ENCODE data around the gene AAMP.
"Not testable (repeated sequence)": the region's sequence is repeated elsewhere in the genome, so short reads cannot be mapped to it uniquely, and the experiment has no call there.

AAMP gene

DNA sequence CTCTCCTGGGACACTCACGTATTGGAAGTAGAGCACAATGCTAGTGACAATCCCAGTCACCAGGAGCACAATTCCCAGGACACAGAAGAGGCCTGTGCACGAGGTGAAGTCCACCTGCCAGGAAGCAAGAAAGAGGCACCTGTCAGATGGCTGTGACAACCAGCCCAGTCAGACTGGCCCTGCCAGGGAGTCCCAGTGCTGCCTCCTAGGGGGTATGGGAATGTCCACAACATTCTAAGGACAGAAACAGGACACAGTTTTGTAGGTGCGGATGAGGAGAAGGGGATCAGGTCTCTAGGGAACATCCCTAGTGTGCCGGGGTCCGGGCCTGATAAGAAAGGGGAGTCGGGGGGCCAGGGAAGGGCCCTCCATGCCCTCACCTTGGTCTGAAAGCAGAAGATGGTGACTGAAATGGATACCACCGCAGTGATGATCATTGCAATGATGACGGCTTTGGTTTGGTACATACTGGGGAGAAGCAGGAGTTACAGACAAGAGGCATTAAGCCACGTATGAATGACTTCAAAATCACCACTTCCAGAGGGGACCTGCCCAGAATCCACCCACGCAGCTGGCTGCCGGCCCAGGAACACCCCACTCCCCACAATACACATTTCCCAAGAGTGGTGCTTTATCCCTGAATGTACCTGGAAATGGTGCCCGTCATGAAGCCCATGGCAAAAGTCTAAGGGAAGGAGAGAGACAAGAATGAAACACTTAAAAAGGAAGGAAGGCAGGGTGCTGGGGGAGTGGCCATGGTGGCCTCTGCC lies 7.2 kb upstream of the AAMP start:
- DNase-seq (ENCODE audit: insufficient read length, low spot score): no peak
- FAIRE-seq: no peak

DNA sequence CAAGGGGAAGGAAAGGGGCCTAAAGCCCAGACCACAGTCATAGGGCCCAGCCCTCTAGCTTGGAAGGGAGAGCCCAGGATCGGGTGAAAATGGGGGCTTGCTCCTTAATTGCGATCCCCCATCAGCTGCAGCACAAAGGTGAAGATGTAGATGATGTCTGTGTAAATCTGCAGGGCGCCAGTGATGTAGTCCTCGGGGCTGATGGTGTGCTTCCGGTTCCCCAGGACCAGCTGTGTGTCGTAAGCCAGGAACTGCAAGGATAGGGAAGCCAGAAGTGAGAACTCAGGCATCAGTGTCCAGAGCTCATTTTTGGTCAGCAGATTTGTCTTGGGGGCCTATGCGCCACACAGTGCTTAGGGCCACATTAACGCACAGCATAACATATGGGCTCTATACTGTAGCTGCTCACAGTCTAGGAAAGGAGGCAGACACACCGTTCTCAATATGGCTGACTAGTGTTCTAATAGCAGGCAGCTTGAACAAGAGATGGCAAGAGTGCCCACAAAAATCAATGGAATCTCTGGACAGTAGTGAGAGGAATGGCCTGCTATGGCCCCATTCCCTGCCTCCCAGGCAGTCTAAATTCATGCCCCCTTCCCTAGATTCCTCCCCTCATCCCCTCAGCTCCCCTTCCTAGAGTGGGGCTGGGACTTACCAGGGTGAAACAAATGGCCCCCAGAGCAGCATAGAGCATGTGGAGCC lies 5.6 kb upstream of the AAMP start:
- FAIRE-seq (no peak), DNase-seq (ENCODE audit: insufficient read length, low spot score) (no peak)

DNA sequence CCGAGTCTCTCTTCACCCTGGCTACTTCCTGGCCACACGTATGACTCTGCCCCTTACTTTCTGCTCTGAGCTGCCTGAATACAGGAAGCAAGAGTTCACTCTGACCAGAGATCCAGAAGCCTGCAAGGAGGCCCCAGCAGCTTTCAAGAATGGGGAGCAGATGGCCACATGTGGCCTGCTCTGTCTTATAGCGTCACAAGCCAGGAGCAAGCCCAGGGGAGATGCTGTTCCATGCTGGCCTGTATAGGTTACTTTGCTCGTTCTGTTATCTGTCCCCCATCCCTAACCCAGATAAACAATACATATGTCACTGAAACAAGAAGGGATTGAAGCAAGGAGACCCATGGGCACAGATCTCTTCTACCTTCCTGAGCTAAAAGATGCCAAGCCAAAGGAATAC lies 4.6 kb upstream of the AAMP start:
- FAIRE-seq: no peak
- no peak for DNase-seq (ENCODE audit: insufficient read length, low spot score)

DNA sequence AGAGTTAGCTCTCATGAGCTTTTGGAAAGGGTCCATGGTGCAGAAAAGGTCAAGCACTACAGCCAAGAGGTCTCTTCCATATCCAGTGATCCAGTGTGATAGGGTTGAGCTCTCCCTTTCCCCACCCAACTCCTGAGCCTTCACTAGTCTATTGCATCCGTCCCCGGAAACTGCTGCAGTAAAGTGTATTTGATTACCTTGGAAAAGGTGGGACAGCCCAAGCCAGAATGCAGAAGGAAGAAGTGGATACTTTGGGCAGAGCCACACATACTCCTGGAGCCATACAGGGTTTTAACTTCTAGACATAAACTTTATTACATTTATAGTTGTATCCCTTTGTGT lies 3.9 kb upstream of the AAMP start:
- no peak for FAIRE-seq

DNA sequence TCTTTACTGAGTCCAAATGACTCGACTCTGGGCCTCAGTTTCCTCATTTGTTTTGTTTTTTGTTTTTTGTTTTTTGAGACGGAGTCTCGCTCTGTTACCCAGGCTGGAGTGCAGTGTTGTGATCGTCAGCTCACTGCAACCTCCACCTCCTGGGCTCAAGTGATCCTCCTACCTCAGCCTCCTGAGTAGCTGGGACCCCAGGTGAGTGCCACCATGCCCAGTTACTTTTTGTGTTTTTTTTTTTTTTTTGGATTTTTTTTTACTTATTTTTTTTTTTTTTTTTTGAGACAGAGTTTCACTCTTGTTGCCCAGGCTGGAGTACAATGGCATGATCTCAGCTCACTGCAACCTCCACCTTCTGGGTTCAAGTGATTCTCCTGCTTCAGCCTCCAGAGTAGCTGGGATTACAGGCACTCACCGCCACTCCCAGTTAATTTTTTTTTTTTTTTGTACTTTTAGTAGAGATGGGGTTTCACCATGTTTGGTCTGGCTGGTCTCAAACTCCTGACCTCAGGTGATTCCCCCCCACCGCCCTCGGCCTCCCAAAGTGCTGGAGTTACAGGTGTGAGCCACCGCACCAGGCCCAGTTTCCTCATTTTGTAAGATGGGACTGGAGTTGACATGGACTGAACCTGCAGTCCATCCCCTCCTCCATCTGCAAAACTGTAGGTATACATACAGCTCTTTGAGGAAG lies 3.4 kb upstream of the AAMP start:
- FAIRE-seq: not testable (repeated sequence)

More for the DNA sequence above, 3.9 kb upstream of the AAMP start:
- DNase-seq (ENCODE audit: insufficient read length, low spot score): no peak

DNA sequence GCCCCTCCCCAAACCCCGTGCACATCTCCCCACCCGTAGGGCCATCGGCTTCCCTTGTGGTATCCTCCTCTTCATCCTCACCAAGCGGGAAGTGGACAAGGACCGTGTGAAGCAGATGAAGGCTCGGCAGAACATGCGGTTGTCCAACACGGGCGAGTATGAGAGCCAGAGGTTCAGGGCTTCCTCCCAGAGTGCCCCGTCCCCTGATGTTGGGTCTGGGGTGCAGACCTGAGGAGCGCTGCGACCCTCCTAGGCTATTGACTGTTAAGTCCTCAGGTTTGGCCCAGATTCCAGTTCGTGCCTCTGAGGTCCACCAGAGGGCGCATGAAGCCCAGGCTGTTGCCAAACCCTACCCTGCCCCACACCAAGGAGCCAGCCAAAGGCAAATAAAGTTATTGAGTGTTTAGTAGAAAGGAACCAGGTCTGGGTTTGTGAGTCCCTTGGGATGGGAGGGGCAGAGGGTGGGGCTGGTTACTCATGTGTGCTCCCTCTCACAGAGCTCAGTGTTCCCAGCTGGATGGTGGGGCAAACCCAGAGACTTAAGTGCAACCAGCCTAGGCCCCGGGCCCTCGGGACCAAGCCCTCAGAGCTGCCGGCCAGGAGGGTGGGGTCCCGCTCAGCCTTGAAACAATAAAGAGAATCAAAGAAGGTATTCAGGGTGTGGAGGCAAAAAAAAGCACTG lies 2.7 kb upstream of the AAMP start:
- no peak for FAIRE-seq
- DNase-seq (ENCODE audit: insufficient read length, low spot score): peak; percentile 71

More for the DNA sequence above, 3.4 kb upstream of the AAMP start:
- not testable (repeated sequence) for DNase-seq (ENCODE audit: insufficient read length, low spot score)

DNA sequence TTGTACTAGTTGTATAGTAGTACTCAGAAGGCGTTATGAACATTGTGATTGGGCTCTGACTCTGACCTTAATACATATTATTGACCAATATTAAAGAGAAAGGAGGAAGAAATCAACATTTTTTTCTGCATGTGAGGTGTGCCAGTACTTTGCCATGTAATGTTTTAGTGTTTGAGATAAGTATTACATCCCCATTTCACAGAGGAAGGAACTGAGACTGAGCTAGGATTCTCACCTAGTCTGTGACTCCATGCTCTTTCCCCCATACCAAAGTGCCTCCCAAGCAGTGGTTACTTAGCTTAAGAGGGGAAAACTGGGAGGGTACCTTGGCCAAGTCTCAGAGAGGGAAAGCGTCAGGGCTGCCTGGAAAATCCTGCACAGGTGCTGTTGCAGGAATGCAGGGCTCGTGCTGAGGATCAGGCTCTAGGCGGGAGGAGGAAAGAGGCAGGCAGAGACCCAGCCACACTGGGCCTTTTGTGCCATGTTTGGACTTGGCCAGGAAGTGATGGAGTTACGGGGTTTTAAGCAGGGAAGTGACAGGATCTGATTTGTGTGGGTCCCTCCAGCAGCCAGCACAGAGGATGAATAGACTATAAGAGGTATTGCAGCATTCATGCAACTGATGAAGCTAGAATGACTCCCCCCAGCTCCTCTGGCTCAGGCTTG lies 2.1 kb upstream of the AAMP start:
- FAIRE-seq (no peak), DNase-seq (ENCODE audit: insufficient read length, low spot score) (no peak)

DNA sequence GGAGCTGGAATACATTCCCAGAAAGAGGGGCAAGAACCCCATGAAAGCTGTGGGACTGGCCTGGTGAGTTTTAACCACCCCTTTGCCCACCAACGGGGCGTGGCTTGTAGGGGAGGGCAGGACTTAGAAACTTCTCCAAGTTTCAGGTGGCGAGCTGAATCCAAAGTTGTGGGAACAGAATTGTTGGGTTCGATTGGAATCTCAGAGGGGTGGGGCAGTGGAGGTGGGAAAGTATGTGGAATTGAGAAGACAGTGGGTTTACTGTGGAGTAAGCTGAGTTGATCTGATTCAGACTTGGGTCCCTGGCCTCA lies 1.5 kb upstream of the AAMP start:
- FAIRE-seq (no peak), DNase-seq (ENCODE audit: insufficient read length, low spot score) (no peak)

DNA sequence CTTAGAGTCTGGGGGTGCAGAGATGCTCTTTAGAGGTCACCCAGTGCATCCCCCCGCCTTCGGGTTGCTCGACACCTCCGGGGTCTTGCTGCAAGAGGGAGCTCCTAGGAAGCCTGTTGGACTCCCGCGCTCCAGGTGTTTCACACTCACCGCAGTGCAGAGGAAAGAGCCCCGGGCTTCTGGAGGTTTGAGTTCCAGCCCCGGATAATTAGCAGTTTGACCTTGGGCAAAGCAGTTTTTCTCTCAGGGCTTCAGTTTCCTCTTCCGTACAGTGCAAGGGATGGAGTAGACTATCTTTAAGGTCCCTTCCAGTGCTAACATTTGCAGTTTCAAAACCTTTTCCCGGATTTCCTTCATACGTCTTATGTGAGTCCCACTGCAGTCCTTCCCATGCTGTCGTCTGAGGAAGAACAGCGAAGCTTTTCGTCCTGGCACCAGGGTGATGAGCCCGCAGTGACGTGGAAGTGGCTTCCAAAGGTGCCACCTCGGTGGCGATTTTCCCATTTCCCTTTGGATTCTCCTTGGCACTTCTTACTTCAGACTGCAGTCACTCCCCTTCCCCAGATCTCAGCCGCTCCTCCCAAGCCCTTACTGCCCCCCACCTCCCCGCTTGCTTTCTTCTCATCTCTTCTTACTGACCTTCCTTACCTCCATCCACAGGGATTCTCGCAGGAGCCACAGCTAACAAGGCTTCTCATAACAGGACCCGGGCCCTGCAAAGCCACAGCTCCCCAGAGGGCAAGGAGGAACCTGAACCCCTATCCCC lies 967 bp upstream of the AAMP start:
- no peak for DNase-seq (ENCODE audit: insufficient read length, low spot score)

DNA sequence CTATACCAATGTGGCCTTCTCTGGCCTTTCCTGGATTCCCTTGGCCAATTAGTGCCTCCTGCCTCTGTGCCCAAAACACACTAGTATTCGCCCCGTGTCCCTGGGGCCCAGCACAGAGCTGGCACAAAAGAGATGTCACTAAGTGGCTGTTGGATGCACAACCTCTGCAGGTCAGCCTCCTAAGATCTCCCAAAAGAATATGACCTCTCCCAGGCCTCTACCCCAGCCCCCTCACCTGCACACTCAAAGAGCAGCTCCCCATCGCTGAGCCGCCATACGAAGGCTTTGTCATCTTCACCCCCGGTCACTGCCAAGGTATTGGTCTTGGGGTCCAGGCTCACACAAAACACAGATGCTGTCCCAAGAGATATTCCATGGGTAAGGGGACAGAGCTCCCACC lies 2.7 kb downstream of the AAMP start:
- DNase-seq (ENCODE audit: insufficient read length, low spot score) (no peak), FAIRE-seq (no peak)

More for the DNA sequence above, 967 bp upstream of the AAMP start:
- no peak for FAIRE-seq

DNA sequence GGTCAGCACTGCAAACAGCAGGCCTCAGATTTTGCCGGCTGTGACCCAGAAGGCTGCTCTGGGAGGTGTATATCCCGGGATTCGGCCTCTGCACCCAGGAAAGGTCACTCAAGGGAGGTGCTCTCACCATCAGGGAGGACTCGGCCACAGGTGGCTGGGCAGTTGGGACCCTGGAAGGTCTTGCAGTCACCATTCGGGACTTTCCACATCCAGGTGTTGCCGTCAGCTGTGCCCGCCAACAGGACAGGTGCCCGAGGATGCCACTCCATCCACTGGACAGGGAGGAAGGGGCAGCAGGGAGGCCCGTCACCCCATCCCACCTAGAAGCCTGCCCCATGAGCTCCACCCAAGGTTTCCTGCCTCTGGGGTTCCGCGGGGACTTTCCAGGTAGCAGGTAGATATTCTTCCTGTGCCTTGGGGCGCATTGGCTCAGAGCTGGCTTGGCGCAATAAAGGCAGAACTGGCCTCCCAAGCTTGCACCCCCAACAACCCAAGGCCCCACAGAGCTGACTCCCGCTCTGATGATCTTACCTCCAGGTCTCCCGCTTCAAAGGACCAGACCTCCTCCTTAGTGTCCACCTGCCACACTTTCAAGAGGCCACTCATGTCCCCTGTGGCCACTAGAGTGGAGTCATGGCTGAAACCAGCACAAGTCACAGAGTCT lies 3.5 kb downstream of the AAMP start:
- no peak for FAIRE-seq
- DNase-seq (ENCODE audit: insufficient read length, low spot score): no peak

DNA sequence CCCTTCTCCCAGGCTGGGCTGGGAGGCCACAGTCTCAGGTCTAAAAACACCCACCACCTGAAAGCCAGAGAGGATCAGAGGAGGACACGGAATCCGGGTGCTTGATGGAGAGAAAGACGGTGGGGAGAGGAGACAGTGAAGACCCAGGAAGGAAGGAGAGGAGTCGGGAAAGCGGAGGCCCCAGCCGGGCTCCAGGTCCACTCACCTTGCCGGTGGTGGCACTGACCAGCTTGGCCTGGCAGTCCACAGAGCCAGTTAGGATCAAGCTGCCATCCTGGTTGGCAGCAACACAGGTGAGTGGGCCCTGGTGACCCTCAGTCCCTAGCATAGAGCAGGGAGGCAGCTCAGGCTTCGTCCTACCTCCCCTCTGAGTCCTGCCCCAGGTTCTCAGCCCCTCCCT lies 4.3 kb downstream of the AAMP start:
- no peak for FAIRE-seq
- DNase-seq (ENCODE audit: insufficient read length, low spot score): no peak

DNA sequence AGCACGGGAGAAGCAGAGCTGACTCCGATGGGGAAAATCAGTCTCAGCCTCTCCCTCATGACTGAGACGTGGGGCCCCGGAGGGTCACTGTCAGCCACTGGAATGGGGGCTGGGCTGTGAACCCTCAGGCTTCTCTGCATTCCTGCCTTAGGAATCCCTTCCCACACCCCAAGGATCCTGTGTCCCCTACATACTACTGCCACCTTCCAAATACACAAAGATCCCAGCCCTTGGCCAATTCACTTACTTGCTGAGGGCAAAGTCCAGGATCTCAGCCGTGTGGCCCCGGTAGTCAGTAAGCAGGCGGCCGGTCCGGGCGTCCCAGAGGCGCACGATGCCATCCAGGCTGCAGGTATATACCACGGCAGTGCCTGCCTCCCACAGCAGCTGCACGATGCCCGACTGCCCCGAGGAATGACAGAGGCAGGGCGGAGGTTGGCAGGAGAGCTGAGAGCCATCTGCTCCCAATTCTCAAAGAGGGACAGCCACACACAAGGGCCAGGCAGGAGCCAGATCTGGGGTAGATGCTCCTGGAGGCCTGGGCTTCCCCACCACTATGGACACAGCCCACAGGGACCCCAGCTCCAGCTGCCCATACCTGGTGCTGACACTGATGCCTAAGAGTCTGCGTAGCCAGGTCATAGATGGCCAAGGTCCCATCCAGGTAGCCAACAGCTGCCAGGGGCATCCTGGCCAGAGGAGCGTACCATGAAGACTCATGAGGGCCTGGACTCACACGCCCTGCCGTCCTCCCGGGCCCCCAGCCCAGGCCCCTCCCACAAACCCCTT lies 5.0 kb downstream of the AAMP start:
- FAIRE-seq (no peak), DNase-seq (ENCODE audit: insufficient read length, low spot score) (no peak)

DNA sequence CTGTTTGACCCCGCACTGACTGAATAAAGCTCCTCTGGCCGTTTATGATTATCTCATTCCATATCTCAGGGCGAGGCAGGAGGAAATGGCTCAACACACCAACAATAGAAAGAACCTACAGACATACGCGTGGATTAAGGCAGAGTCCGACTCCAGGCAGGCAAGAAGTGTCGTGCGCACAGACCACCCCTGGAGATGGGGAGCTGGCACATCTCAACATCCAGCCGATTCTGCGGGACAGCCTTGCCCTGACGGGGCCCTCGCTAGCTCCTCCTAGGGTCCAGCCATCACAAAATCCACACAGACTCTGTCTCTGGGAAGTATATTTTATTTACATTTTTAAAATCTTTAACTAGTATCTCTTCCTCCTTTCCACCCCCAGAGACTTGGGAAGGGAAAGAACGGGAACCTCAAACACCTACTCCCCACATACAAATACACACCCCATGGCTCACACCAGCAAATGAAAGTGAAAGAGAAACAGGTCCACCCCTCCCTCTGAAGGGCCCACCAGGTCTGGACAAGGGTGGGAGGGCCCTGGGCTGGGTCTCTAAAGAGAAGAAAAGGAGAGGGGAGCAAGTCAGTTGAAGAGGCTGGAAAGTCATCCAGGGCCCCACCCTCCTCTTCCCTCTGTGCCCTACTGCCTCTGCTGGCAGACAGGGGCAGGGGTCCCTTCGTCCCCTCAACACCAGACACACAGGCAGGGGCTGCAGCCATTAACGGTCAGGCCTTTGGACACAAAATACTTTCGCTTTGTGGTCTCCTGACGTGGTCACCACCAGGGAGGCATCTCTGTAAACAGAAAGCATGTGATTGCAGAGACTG lies 5.9 kb downstream of the AAMP start:
- DNase-seq (ENCODE audit: insufficient read length, low spot score): no peak
- no peak for FAIRE-seq

DNA sequence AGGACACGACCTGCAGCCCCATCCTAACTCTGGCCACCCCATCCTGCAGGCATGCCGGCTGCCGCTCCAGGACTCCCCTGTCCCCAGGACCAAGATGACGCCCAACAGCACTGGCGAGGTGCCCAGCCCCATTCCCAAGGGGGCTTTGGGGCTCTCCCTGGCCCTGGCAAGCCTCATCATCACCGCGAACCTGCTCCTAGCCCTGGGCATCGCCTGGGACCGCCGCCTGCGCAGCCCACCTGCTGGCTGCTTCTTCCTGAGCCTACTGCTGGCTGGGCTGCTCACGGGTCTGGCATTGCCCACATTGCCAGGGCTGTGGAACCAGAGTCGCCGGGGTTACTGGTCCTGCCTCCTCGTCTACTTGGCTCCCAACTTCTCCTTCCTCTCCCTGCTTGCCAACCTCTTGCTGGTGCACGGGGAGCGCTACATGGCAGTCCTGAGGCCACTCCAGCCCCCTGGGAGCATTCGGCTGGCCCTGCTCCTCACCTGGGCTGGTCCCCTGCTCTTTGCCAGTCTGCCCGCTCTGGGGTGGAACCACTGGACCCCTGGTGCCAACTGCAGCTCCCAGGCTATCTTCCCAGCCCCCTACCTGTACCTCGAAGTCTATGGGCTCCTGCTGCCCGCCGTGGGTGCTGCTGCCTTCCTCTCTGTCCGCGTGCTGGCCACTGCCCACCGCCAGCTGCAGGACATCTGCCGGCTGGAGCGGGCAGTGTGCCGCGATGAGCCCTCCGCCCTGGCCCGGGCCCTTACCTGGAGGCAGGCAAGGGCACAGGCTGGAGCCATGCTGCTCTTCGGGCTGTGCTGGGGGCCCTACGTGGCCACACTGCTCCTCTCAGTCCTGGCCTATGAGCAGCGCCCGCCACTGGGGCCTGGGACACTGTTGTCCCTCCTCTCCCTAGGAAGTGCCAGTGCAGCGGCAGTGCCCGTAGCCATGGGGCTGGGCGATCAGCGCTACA lies 7.0 kb downstream of the AAMP start:
- DNase-seq (ENCODE audit: insufficient read length, low spot score) (no peak), FAIRE-seq (no peak)

DNA sequence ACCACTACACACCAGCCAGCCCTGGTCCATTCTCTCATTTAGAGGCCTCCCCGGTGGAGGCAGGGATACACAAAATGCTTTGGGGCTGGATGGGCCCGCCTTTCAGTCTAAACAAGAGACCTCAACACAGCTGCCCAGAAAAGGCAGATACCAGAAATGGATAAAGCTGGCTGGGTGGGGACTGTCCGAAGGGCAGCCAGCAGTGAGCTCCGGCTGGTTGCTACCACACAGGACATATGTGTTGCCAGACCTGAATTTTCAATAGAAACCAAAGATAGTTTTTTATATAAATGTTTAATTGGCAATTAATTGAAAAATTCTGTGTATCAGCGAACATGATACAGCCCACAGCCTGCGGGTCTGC lies 7.7 kb downstream of the AAMP start:
- FAIRE-seq: no peak
- no peak for DNase-seq (ENCODE audit: insufficient read length, low spot score)
